Vagina (tissue), 2 donors: ENCODE measurements around the gene EML2. TPM values are rescaled to one million over a fixed set of nuclear protein-coding genes. Genes with fewer than 3 reads are reported as not detected.

ENCODE experiments used
- DNase-seq, 2 donors: peaks; one replicate each; pipeline ENCODE4 v3.0.0-alpha.2; 2017; ENCODE audit errors: extremely low spot score in 2 of 2
- H3K27ac ChIP-seq: fragments of 200-600 bp; sonication (generic); one replicate; pipeline ENCODE4 v1.5.1; 2019
- H3K27me3 ChIP-seq: fragments of 200-600 bp; sonication (generic); one replicate; pipeline ENCODE4 v1.5.1; 2019
- H3K36me3 ChIP-seq, 2 donors: fragments of 200-600 bp; sonication (generic); one replicate each; pipeline ENCODE4 v1.5.1; 2017 to 2019
- H3K4me1 ChIP-seq: fragments of 200-600 bp; sonication (generic); one replicate; pipeline ENCODE4 v1.5.1; 2019
- H3K4me3 ChIP-seq, 2 donors: fragments of 200-600 bp; sonication (generic); 1 replicate in 1 of 2; 2 replicates in 1 of 2; pipeline ENCODE4 v1.5.1; 2016 to 2019
- H3K9me3 ChIP-seq: fragments of 200-600 bp; sonication (generic); one replicate; pipeline ENCODE4 v1.5.1; 2019
- POLR2A ChIP-seq, 2 donors: fragments of 450-650 bp; IDR thresholded peaks; one replicate each; pipeline ENCODE4 v1.6.1; 2017; ENCODE audit warnings: antibody characterized with exemption in 2 of 2, mild to moderate bottlenecking in 2 of 2, moderate library complexity in 2 of 2
- POLR2AphosphoS5 ChIP-seq, 2 donors: sonication (generic); formaldehyde crosslinking; IDR thresholded peaks; one replicate each; pipeline ENCODE4 v1.9.0; 2017; ENCODE audit warnings: antibody characterized with exemption in 2 of 2, mild to moderate bottlenecking in 2 of 2, low read depth in 1 of 2; ENCODE audit not compliant: insufficient read depth in 1 of 2
- intact Hi-C: fragments of 100-400 bp; cut with DNase I; formaldehyde crosslinking; loops from one replicate; pipeline ENCODE4 v1.15.1; 2023
- total RNA-seq: library from RNA; depleted of rRNA; stranded (reverse); fragments of >200 nt; gene quantifications from one replicate; pipeline ENCODE4 v1.2.3, GENCODE V29; 2016
- TF ChIP-seq, protein P1 (sequence below), 3 experiments: fragments of 450-650 bp in 2 of 3; fragments of 200-600 bp in 1 of 3; sonication (generic) in 1 of 3; IDR thresholded peaks; one replicate each; pipeline ENCODE4 v1.5.1; 2017 to 2019; ENCODE audit warnings: antibody characterized with exemption in 3 of 3, mild to moderate bottlenecking in 2 of 3, moderate library complexity in 2 of 3

The EML2 gene
- total RNA-seq, 1 donor from 2014 or later, result 74.9 TPM

DNA sequence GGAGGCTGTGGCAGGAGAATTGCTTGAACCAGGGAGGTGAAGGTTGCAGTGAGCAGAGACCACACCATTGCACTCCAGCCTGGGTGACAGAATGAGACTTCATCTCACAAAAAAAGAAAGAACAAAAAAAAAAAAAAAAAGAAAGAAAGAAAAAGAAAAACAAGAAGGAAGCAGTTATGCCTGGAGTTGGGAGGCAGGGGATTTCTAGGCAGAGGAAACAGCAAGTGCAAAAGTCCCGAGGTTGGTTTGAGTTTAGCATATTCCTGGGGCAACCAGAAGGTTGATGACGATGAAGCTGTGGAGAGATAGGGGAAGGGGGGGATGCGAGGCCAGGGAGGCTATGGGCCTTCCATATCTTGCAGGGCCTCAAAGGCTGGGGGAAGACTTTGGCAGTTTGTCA is 11.5 kb upstream of the EML2 start:
- no peaks in the 10 kb centered on the region for H3K9me3 ChIP-seq
- H3K36me3 ChIP-seq, result no peaks in the 10 kb centered on the region
- DNase-seq, result no peak
- intact Hi-C loops, result no loop called here
- H3K4me1 ChIP-seq, result peaks cover 8% of the 10 kb centered on the region
- TF ChIP-seq POLR2AphosphoS5 (IDR thresholded peaks at IDR 0.05; ENCODE audit: insufficient read depth in 1 of 2, low read depth in 1 of 2), result no peak
- TF ChIP-seq POLR2A (IDR thresholded peaks at IDR 0.05), result no peak
- TF ChIP-seq, protein P1, sequence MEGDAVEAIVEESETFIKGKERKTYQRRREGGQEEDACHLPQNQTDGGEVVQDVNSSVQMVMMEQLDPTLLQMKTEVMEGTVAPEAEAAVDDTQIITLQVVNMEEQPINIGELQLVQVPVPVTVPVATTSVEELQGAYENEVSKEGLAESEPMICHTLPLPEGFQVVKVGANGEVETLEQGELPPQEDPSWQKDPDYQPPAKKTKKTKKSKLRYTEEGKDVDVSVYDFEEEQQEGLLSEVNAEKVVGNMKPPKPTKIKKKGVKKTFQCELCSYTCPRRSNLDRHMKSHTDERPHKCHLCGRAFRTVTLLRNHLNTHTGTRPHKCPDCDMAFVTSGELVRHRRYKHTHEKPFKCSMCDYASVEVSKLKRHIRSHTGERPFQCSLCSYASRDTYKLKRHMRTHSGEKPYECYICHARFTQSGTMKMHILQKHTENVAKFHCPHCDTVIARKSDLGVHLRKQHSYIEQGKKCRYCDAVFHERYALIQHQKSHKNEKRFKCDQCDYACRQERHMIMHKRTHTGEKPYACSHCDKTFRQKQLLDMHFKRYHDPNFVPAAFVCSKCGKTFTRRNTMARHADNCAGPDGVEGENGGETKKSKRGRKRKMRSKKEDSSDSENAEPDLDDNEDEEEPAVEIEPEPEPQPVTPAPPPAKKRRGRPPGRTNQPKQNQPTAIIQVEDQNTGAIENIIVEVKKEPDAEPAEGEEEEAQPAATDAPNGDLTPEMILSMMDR (IDR thresholded peaks at IDR 0.05), result no peak
- H3K27ac ChIP-seq, result no peak overlapping the region
- H3K27me3 ChIP-seq, result no peaks in the 10 kb centered on the region
- no peak overlapping the region for H3K4me3 ChIP-seq

DNA sequence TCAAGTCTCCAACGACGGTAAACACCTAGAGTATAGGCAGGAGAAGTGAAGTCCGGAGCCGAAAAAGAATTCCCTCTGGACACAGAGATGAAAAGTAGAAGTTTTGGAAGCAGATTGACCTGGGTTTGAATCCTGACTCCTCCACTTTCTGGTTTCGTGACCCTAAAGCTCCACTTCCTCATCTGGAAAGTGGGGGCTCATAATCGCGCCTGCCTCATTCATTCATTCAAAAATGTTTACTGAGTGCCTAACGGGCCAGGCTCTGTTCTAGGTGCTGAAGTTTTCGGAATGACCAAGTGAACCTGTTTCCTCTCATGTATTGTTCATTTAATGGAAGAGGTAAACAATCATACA is 7.1 kb upstream of the EML2 start:
- Histone ChIP-seq H3K9me3 (no peaks in the 10 kb centered on the region), H3K27me3 (no peaks in the 10 kb centered on the region)

DNA sequence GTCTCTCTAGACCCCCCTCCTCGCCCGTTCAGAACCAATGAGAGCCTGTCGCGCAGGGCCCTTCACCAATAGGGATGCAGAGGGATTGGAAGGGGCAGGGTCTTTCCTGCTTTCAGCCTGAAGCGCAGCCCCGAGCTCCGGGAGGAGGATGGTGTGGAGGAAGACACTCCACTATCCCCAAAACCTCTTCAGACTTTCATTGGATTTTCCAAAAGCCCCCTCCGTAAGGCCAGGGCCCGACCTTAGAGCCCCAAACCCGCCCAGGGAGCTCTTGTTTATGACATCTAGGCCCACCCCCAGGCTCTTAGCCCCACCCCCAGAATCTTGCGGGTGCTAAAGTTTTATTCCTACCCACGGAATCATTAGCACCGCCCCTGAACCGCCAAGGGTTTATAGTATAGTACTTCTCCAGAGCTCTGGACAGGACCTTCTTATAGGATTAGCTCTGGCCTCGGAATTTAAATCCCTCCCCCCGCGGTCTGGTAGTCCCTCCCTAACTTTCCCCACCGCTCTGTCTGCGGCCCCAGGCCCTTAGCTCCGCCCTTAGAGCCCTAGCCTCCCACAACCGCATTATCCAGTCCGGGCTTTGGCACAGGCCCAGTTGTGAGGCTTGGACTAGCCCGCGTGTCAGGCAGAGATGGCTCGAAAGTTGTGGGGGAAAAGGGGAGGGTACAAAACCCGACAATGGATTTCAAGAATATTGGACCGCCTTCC is 6.6 kb upstream of the EML2 start:
- no peaks in the 10 kb centered on the region for H3K36me3 ChIP-seq
- H3K27ac ChIP-seq, result no peak overlapping the region
- intact Hi-C loops, result no loop called here
- no peaks in the 10 kb centered on the region for H3K9me3 ChIP-seq
- H3K4me1 ChIP-seq, result peaks cover 45% of the 10 kb centered on the region
- DNase-seq, result no peak
- TF ChIP-seq POLR2AphosphoS5 (IDR thresholded peaks at IDR 0.05; ENCODE audit: insufficient read depth in 1 of 2, low read depth in 1 of 2), result no peak
- no peak for TF ChIP-seq POLR2A (IDR thresholded peaks at IDR 0.05)
- TF ChIP-seq, protein P1 (IDR thresholded peaks at IDR 0.05), result no peak
- H3K27me3 ChIP-seq, result no peaks in the 10 kb centered on the region
- peak overlapping the region; percentile 27 to 38 for H3K4me3 ChIP-seq

More for the DNA sequence above, 7.1 kb upstream of the EML2 start:
- intact Hi-C loops, result no loop called here
- DNase-seq, result no peak
- TF ChIP-seq POLR2AphosphoS5 (IDR thresholded peaks at IDR 0.05; ENCODE audit: insufficient read depth in 1 of 2, low read depth in 1 of 2) (no peak), POLR2A (IDR thresholded peaks at IDR 0.05) (no peak)
- TF ChIP-seq, protein P1 (IDR thresholded peaks at IDR 0.05), result no peak
- no peak overlapping the region for H3K27ac ChIP-seq
- peaks cover 40% of the 10 kb centered on the region for H3K4me1 ChIP-seq
- peak overlapping the region; percentile 27 to 38 for H3K4me3 ChIP-seq
- no peaks in the 10 kb centered on the region for H3K36me3 ChIP-seq

DNA sequence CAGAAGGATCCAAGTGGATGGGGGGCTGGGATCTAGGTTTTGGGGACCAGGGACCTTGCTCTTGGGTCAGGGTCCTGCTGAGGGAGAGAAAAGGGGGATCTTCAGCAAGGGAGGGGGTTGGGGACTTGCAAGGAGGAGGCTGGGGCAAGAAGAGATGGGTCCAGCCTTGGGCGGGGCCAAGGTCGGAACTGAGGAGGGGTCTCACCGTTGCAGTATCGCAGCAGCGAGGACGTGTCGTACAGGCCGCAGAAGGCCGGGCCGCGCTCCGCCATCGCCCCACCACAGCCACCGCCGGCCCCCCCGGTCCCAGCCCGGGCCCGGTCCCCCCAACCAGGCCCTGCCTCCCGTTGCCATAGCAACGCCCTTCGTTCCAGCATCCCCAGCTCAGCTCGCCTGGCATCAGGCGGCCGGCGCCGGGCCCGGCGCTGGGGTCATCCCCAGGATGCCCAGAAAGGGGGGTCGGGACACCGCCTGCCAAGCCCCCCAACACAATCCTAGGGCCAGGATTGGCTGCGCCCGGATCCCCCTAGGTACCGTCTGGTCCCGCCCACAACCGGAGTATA is 6.0 kb upstream of the EML2 start:
- TF ChIP-seq, protein P1 (IDR thresholded peaks at IDR 0.05), result no peak
- TF ChIP-seq POLR2A (IDR thresholded peaks at IDR 0.05) (no peak), POLR2AphosphoS5 (IDR thresholded peaks at IDR 0.05; ENCODE audit: insufficient read depth in 1 of 2, low read depth in 1 of 2) (no peak)
- no peak for DNase-seq
- Histone ChIP-seq H3K27ac (no peak overlapping the region), H3K9me3 (no peaks in the 10 kb centered on the region), H3K36me3 (no peaks in the 10 kb centered on the region), H3K4me1 (peaks cover 45% of the 10 kb centered on the region), H3K27me3 (no peaks in the 10 kb centered on the region), H3K4me3 (peak overlapping the region; percentile 27 to 38)
- intact Hi-C loops, result no loop called here
